Heart right ventricle (tissue), 16 donors: ENCODE results near the gene GPR183. TPM values are rescaled to one million over a fixed set of nuclear protein-coding genes. Genes with fewer than 3 reads are reported as not detected.

ENCODE experiments used
- ATAC-seq, 8 donors: fragments of 200-7000 bp; cut with Tn5 transposase; one replicate each; pipeline ENCODE4 v1.9.1; 2020; ENCODE audit warnings: mild to moderate bottlenecking in 8 of 8, moderate library complexity in 8 of 8, moderate number of reproducible peaks in 1 of 8
- DNase-seq, 2 donors: peaks; one replicate each; pipeline ENCODE4 v3.0.0-alpha.2; 2020
- H3K27ac ChIP-seq, 10 donors: fragments of 200-600 bp; sonication (generic) in 2 of 10; one replicate each; pipeline versions ENCODE4 v1.5.0 to v1.8.0; 2020 to 2022; ENCODE audit warnings: mild to moderate bottlenecking in 3 of 10
- H3K27me3 ChIP-seq, 7 donors: fragments of 200-600 bp; one replicate each; pipeline ENCODE4 v1.8.0; 2021 to 2022; ENCODE audit warnings: mild to moderate bottlenecking in 2 of 7
- H3K36me3 ChIP-seq, 9 donors: fragments of 200-600 bp; sonication (generic) in 1 of 9; one replicate each; pipeline versions ENCODE4 v1.5.0 to v1.8.0; 2020 to 2022; ENCODE audit warnings: mild to moderate bottlenecking in 2 of 9
- H3K4me1 ChIP-seq, 9 donors: fragments of 200-600 bp; sonication (generic) in 1 of 9; one replicate each; pipeline versions ENCODE4 v1.5.0 to v1.8.0; 2020 to 2022; ENCODE audit warnings: mild to moderate bottlenecking in 4 of 9
- H3K4me3 ChIP-seq, 10 donors: fragments of 200-600 bp; sonication (generic) in 2 of 10; one replicate each; pipeline versions ENCODE4 v1.5.0 to v1.8.0; 2020 to 2022; ENCODE audit warnings: mild to moderate bottlenecking in 7 of 10, moderate library complexity in 2 of 10
- H3K9me3 ChIP-seq, 11 donors: fragments of 200-600 bp in 10 of 11; sonication (generic) in 2 of 11; one replicate each; pipeline versions ENCODE4 v1.5.0 to v1.8.0; 2013 to 2022; ENCODE audit warnings: mild to moderate bottlenecking in 2 of 11, control low read depth in 1 of 11, moderate library complexity in 1 of 11
- WGBS, 2 donors: extraction: QIAGEN DNeasy Blood & Tissue Kit; methylation state at CpG; one replicate each; pipeline ENCODE4 v1.1.7; 2013; ENCODE audit warnings: inconsistent platforms in 1 of 2; 5-methylcytosine and 5-hydroxymethylcytosine counted together
- intact Hi-C, 10 donors: fragments of 100-400 bp; cut with DNase I; formaldehyde crosslinking; loops; one replicate each; pipeline versions ENCODE4 v1.11.1 to v1.14.2; 2022
- long read RNA-seq, 3 donors: library from polyadenylated mRNA; unstranded; transcript quantifications; one replicate each; pipeline ENCODE4 v2.0.0, GENCODE V29; 2020 to 2021
- polyA plus RNA-seq, 2 donors: library from polyadenylated mRNA; stranded (reverse); fragments of 200-250 nt; gene quantifications; one replicate each; pipeline ENCODE4 v1.2.3, GENCODE V29; 2013
- total RNA-seq, 10 donors: library from RNA; stranded (reverse); fragmentation: NEBNext Ultra II Directional in 3 of 10; extraction: Animal tissue kit (Norgen Biotek cat#: 25700) in 3 of 10; gene quantifications; one replicate each; pipeline versions ENCODE4 v1.2.1 to v1.2.4, GENCODE V29; 2021 to 2023
- TF ChIP-seq, protein P1 (sequence below), 9 donors: fragments of 200-600 bp; sonication (generic) in 2 of 9; IDR thresholded peaks; one replicate each; pipeline versions ENCODE4 v1.5.0 to v1.8.0; 2021 to 2022; ENCODE audit warnings: antibody characterized with exemption in 9 of 9, mild to moderate bottlenecking in 5 of 9, moderate library complexity in 1 of 9
- donor health status: Arrhythmogenic right ventricular cardiomyopathy.
- donor health status: ischemic (EF 13 %, LVEDD 7.1; RV severe dilation, severe dysfunction).
- donor health status: healthy with polysubstance abuse.
- donor health status: DM: no; HTN: yes; CAD: no.
- donor health status: DM: no; HTN: no; CAD: no.
- donor health status: ischemic (EF 25% LVEDD 6.9; RV normal size, moderate dysfunction).
- donor health status: ischemic (EF 25% LVEDD 5.7; RV mildly dilated, moderate dysfunction).
- donor health status: healthy.
- donor health status: DM: yes; HTN: yes; CAD: no.
- donor health status: Ischemic cardiomyopathy.
- donor health status: ischemic (EF 35%, LVEDD 5.7; RV mildly dilated, moderate dysfunction).
- donor health status: nonischemic (EF 11% LVEDD 7.7; RV severe dilation, severe dysfunction).
- donor health status: DM: yes; HTN: yes; CAD: no.
- donor health status: PGD.
- donor health status: ischemic (EF 29% LVEDD 5.4; RV normal size, mild dysfunction).
- donor health status: nonischemic (EF 23%, LVEDD 6.1; RV moderate dilation, normal function).

Gene GPR183, protein sequence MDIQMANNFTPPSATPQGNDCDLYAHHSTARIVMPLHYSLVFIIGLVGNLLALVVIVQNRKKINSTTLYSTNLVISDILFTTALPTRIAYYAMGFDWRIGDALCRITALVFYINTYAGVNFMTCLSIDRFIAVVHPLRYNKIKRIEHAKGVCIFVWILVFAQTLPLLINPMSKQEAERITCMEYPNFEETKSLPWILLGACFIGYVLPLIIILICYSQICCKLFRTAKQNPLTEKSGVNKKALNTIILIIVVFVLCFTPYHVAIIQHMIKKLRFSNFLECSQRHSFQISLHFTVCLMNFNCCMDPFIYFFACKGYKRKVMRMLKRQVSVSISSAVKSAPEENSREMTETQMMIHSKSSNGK
- total RNA-seq = 1 to 10 TPM in 8 of 10 donors, under 1 TPM in 2; 0.49 to 8.6 (median 1.6) TPM
- 1 to 10 TPM; 2.2 to 2.6 TPM for polyA plus RNA-seq
- long read RNA-seq, donor 1, partial matches to known transcripts = 0 of 1 reads
- long read RNA-seq, donor 1, other reads (novel, unspliced or antisense) = 0 of 1 reads
- long read RNA-seq, donor 2 = 0 reads
- long read RNA-seq, donor 3, partial matches to known transcripts = 0 of 1 reads
- long read RNA-seq, donor 3, other reads (novel, unspliced or antisense) = 0 of 1 reads

DNA sequence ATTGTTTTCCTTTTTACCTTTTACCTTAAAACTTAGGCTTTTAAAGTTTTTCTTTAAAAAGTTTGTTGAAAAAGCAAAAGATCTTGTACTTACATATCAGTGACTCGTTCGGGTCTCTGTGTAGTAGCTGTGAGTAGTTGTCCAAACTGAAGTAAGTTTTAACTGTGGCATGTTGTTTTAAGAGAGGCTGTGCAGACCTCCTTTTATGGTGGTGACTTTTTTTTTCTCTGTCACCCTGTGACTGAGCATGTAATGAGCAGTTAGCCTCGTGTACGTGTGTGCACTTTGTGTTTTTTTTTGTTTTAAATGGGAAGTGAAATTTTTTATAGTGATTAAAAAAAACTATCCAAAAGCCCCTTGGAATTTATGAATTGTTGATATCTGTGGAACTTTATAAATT lies at the start of gene GPR183:
Gene GPR183 (minus strand): TSS at position 153 of the 400 bp plus-strand sequence. CDS start 11,254 bp downstream, outside the sequence.
- peak within 1 kb of the TSS in 6 of 10 donors; percentile 27 to 89 (median 46) for H3K27ac ChIP-seq
- peaks cover 5 to 70% (median 21%) of the 10 kb centered on the region in 9 donors for H3K4me1 ChIP-seq
- no peaks in the 10 kb centered on the region for H3K27me3 ChIP-seq
- H3K36me3 ChIP-seq = peaks cover 0 to 28% (median 0%) of the 10 kb centered on the region in 9 donors
- ATAC-seq (peak in 7 of 8 donors; percentile 47 to 87 (median 82)), DNase-seq (no peak)
- intact Hi-C loops = no loop called here
- WGBS, 2 donors = 15 to 25% methylated on average over 4 of the region's 4 CpGs
- no peaks in the 10 kb centered on the region for H3K9me3 ChIP-seq
- TF ChIP-seq, protein P1, sequence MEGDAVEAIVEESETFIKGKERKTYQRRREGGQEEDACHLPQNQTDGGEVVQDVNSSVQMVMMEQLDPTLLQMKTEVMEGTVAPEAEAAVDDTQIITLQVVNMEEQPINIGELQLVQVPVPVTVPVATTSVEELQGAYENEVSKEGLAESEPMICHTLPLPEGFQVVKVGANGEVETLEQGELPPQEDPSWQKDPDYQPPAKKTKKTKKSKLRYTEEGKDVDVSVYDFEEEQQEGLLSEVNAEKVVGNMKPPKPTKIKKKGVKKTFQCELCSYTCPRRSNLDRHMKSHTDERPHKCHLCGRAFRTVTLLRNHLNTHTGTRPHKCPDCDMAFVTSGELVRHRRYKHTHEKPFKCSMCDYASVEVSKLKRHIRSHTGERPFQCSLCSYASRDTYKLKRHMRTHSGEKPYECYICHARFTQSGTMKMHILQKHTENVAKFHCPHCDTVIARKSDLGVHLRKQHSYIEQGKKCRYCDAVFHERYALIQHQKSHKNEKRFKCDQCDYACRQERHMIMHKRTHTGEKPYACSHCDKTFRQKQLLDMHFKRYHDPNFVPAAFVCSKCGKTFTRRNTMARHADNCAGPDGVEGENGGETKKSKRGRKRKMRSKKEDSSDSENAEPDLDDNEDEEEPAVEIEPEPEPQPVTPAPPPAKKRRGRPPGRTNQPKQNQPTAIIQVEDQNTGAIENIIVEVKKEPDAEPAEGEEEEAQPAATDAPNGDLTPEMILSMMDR (IDR thresholded peaks at IDR 0.05) = no peak
- H3K4me3 ChIP-seq = peak within 1 kb of the TSS in 4 of 10 donors; percentile 11 to 52 (median 23)

DNA sequence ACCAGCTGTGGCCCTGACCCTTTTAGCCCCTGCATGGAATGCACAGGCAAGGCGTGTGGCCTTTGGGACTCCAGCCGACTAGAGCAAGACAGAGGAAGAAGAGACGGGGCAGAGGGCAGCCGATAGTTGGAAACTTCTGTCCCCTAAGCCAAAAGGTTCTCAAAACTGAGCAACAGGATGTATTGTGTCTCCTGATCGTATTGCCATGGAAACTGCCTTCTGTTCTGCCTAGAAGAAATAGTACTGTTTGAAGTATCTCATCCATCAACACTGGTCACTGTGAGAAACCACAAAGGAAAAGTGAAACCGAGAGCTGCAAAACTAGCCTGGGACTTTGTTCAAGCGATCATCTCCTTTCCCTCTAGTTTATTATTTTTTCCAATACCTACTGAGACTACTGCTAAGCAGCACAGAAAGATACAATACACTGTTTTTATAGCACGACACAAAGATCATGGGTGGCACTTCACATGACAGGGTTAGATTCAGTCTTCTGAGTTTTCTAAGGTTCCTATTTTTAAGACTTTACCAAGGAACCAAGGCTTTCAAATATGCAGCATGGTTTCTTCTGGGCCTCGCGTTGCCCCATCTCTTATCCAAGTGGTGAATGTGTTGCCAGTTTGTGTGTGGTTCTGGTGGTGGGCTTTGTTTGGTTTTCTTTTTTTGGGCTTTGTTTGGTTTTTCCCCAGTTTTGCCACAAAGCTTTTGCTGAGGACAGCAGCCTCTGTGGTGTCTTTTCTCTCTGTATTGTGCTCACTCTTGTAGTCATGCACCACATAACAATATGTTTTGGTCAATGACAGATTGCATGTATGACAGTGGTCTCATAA lies 49.3 kb upstream of the GPR183 start:
- H3K4me3 ChIP-seq = peak overlapping the region in 6 of 10 donors; percentile 25 to 38 (median 34)
- H3K9me3 ChIP-seq = no peaks in the 10 kb centered on the region
- H3K27me3 ChIP-seq = no peaks in the 10 kb centered on the region
- H3K27ac ChIP-seq = peak overlapping the region in 9 of 10 donors; percentile 12 to 89 (median 58)
- DNase-seq = peak; percentile 31 to 34
- intact Hi-C loops = no loop called here
- peaks cover 0 to 58% (median 12%) of the 10 kb centered on the region in 9 donors for H3K4me1 ChIP-seq
- peaks cover 0 to 85% (median 4%) of the 10 kb centered on the region in 9 donors for H3K36me3 ChIP-seq
- 45 to 57% methylated on average over 10 of the region's 10 CpGs for WGBS, 2 donors
- TF ChIP-seq, protein P1 (IDR thresholded peaks at IDR 0.05) = no peak
- ATAC-seq = peak; percentile 32 to 87 (median 73)

DNA sequence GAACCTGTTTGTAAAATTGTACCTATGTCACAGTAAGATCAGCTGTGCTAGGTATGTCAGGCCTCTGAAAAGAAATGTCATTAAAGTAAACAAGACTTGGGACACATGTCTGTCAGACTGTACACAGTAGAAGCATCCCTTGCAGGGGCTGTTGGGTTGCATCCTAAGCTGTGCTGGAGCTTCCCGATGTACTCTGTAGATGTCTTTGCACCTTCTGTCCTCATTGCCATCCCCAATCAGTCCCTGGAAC lies 48.7 kb upstream of the GPR183 start:
- DNase-seq (no peak), ATAC-seq (peak in 2 of 8 donors; percentile 29 to 33)
- Histone ChIP-seq H3K4me1 (peaks cover 0 to 57% (median 12%) of the 10 kb centered on the region in 9 donors), H3K27ac (peak overlapping the region in 8 of 10 donors; percentile 31 to 89 (median 59)), H3K27me3 (no peaks in the 10 kb centered on the region), H3K36me3 (peaks cover 0 to 83% (median 4%) of the 10 kb centered on the region in 9 donors), H3K4me3 (peak overlapping the region in 6 of 10 donors; percentile 25 to 38 (median 34)), H3K9me3 (no peaks in the 10 kb centered on the region)
- TF ChIP-seq, protein P1 (IDR thresholded peaks at IDR 0.05) = no peak
- intact Hi-C loops = no loop called here
- WGBS, 2 donors = 35 to 40% methylated on average over 1 of the region's 1 CpG
